Heart left ventricle (tissue), 13 donors: ENCODE data around the gene PLSCR3.

ENCODE experiments used
- POLR2A ChIP-seq, 2 donors: fragments of 450-650 bp; IDR thresholded peaks; one replicate each; pipeline ENCODE4 v1.6.1; 2017; ENCODE audit warnings: antibody characterized with exemption in 2 of 2, mild to moderate bottlenecking in 2 of 2, moderate library complexity in 2 of 2
- TF ChIP-seq, protein P1 (sequence below), 12 donors: fragments of 200-600 bp; sonication (generic) in 4 of 12; IDR thresholded peaks; one replicate each; pipeline versions ENCODE4 v1.5.0 to v1.8.0; 2018 to 2022; ENCODE audit warnings: antibody characterized with exemption in 12 of 12, mild to moderate bottlenecking in 5 of 12
- donor health status: ischemic (EF 13 %, LVEDD 7.1; RV severe dilation, severe dysfunction).
- donor health status: DM: no; HTN: yes; CAD: no.
- donor health status: DM: no; HTN: no; CAD: no.
- donor health status: ischemic (EF 25% LVEDD 6.9; RV normal size, moderate dysfunction).
- donor health status: ischemic (EF 25% LVEDD 5.7; RV mildly dilated, moderate dysfunction).
- donor health status: ischemic (EF 35%, LVEDD 5.7; RV mildly dilated, moderate dysfunction).
- donor health status: nonischemic (EF 11% LVEDD 7.7; RV severe dilation, severe dysfunction).
- donor health status: DM: yes; HTN: yes; CAD: no.
- donor health status: PGD.
- donor health status: ischemic (EF 29% LVEDD 5.4; RV normal size, mild dysfunction).
- donor health status: nonischemic (EF 23%, LVEDD 6.1; RV moderate dilation, normal function).

DNA sequence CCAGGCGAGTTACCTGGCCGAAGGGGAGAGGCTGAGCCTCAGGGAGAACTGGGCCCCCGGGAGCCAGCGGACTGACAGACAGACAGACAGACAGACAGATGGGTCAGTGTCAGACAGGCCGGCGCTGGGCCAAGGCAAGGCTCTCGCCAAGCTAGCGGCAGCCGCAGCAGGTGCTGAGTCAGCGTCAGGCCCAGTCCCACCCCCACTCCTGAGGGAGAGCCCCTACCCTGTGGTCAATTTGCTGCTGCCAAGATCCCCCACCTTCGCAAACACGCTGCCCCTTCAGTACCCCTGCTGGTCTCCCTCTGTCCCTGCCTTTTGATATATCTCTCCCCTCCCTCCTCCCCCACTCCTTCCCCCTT is 46.5 kb upstream of the PLSCR3 start:
- TF ChIP-seq POLR2A (IDR thresholded peaks at IDR 0.05), result no peak
- TF ChIP-seq, protein P1, sequence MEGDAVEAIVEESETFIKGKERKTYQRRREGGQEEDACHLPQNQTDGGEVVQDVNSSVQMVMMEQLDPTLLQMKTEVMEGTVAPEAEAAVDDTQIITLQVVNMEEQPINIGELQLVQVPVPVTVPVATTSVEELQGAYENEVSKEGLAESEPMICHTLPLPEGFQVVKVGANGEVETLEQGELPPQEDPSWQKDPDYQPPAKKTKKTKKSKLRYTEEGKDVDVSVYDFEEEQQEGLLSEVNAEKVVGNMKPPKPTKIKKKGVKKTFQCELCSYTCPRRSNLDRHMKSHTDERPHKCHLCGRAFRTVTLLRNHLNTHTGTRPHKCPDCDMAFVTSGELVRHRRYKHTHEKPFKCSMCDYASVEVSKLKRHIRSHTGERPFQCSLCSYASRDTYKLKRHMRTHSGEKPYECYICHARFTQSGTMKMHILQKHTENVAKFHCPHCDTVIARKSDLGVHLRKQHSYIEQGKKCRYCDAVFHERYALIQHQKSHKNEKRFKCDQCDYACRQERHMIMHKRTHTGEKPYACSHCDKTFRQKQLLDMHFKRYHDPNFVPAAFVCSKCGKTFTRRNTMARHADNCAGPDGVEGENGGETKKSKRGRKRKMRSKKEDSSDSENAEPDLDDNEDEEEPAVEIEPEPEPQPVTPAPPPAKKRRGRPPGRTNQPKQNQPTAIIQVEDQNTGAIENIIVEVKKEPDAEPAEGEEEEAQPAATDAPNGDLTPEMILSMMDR (IDR thresholded peaks at IDR 0.05), result no peak
